Fibroblast of lung (primary cell): ENCODE data around the gene ZSCAN9. TPM values are rescaled to one million over a fixed set of nuclear protein-coding genes. Genes with fewer than 3 reads are reported as not detected.

Source experiments
- DNase-seq, 2 donors: peaks; one replicate each; pipeline versions ENCODE4 v3.0.0 to v3.0.0-alpha.2; 2010; ENCODE audit warnings: low read depth in 2 of 2
- H2AFZ ChIP-seq: 2 replicates; pipeline ENCODE4 v1.5.1; 2012; ENCODE audit warnings: low read length, control low read depth, inconsistent platforms
- H3K27ac ChIP-seq: 2 replicates; pipeline ENCODE4 v1.5.1; 2011; ENCODE audit warnings: low read length, control low read depth; ENCODE audit not compliant: insufficient read depth
- H3K27me3 ChIP-seq: 2 replicates; pipeline ENCODE4 v1.5.1; 2011; ENCODE audit warnings: mild to moderate bottlenecking, low read length; ENCODE audit not compliant: control insufficient read depth, insufficient read depth
- H3K36me3 ChIP-seq: 2 replicates; pipeline ENCODE4 v1.5.1; 2011; ENCODE audit warnings: low read length; ENCODE audit not compliant: control insufficient read depth, insufficient read depth
- H3K4me1 ChIP-seq: 2 replicates; pipeline ENCODE4 v1.5.1; 2011; ENCODE audit warnings: low read length; ENCODE audit not compliant: control insufficient read depth, insufficient read depth; ENCODE audit errors: extremely low read depth
- H3K4me2 ChIP-seq: 2 replicates; pipeline ENCODE4 v1.5.1; 2011; ENCODE audit warnings: low read length, control low read depth; ENCODE audit not compliant: insufficient read depth; ENCODE audit errors: extremely low read depth
- H3K4me3 ChIP-seq, 4 experiments: fragments of 200-600 bp in 1 of 4; sonication (generic) in 1 of 4; replicated peaks in 1 of 4; 2 replicates each; pipeline ENCODE4 v1.5.1; 2011 to 2016; ENCODE audit warnings: low read length in 4 of 4, low read depth in 3 of 4, mild to moderate bottlenecking in 3 of 4, control low read depth in 2 of 4, inconsistent platforms in 1 of 4, mixed read lengths in 1 of 4; ENCODE audit not compliant: insufficient read depth in 1 of 4; ENCODE audit errors: control extremely low read depth in 1 of 4
- H3K79me2 ChIP-seq: 2 replicates; pipeline ENCODE4 v1.5.1; 2012; ENCODE audit warnings: mild to moderate bottlenecking, low read length, inconsistent platforms; ENCODE audit not compliant: control insufficient read depth, insufficient read depth
- H3K9ac ChIP-seq: 2 replicates; pipeline ENCODE4 v1.5.1; 2011; ENCODE audit warnings: mild to moderate bottlenecking, low read length, control low read depth; ENCODE audit not compliant: insufficient read depth
- H3K9me3 ChIP-seq: 2 replicates; pipeline ENCODE4 v1.5.1; 2012; ENCODE audit warnings: low read depth, low read length; ENCODE audit not compliant: control insufficient read depth, insufficient read depth
- H4K20me1 ChIP-seq: 2 replicates; pipeline ENCODE4 v1.5.1; 2011; ENCODE audit warnings: low read length; ENCODE audit not compliant: control insufficient read depth, insufficient read depth; ENCODE audit errors: extremely low read depth
- CTCF ChIP-seq, 2 donors: IDR thresholded peaks in 1 of 2; conservative IDR thresholded peaks in 1 of 2; 1 replicate in 1 of 2; 2 replicates in 1 of 2; pipeline ENCODE4 v1.5.1; 2011 to 2012; ENCODE audit warnings: low read length in 2 of 2, control low read depth in 1 of 2, inconsistent platforms in 1 of 2, low read depth in 1 of 2, mild to moderate bottlenecking in 1 of 2
- EZH2 ChIP-seq: IDR thresholded peaks from 2 replicates; pipeline ENCODE4 v1.5.1; 2012; ENCODE audit warnings: low read length, control low read depth, mild to moderate bottlenecking; ENCODE audit errors: missing control alignments
- polyA plus RNA-seq, 2 donors: library from polyadenylated mRNA; depleted of rRNA in 1 of 2; stranded (reverse) in 1 of 2; unstranded in 1 of 2; fragments of >200 nt; gene quantifications; 2 replicates each; pipeline ENCODE4 v1.2.1, GENCODE V29; 2011 to 2012; ENCODE audit warnings: missing spikeins in 1 of 2
- total RNA-seq: library from RNA; depleted of rRNA; stranded (reverse); fragments of >200 nt; gene quantifications from 2 replicates; pipeline ENCODE4 v1.2.1, GENCODE V29; 2014

The ZSCAN9 gene
- total and polyA plus RNA-seq, 2 donors (not counting 1 experiment from before 2014, with no cell fraction given) = 11.3 to 11.6 TPM

GRCh38 chr6:28258877-28259777 is 34.1 kb downstream of the ZSCAN9 start, which contains the start of gene NKAPL:
Gene NKAPL (plus strand): TSS chr6:28259297. CDS start chr6:28259372, 75 bp downstream.
- Histone ChIP-seq H3K27me3 (no peaks in the 10 kb centered on the region), H3K9me3 (no peaks in the 10 kb centered on the region), H3K4me2 (peak within 1 kb of the TSS; percentile 71), H3K27ac (no peak within 1 kb of the TSS), H3K9ac (no peak within 1 kb of the TSS), H3K4me1 (no peaks in the 10 kb centered on the region), H3K79me2 (no peaks in the 10 kb centered on the region), H3K4me3 (peak within 1 kb of the TSS; percentile 8 to 57 (median 33)), H2AFZ (peak within 1 kb of the TSS; percentile 94), H3K36me3 (no peaks in the 10 kb centered on the region), H4K20me1 (no peaks in the 10 kb centered on the region)
- peak; percentile 67 to 83 for DNase-seq
- TF ChIP-seq EZH2 (peak; percentile 28), CTCF (conservative IDR thresholded peaks at IDR 0.05 in 1 of 2, IDR thresholded peaks at IDR 0.05 in 1 of 2; ENCODE audit: low read depth in 1 of 2, low read length in 2 of 2) (no peak)

GRCh38 chr6:28263922-28264321 is 38.8 kb downstream of the ZSCAN9 start:
- H3K27ac ChIP-seq = no peak overlapping the region
- DNase-seq = peak in 1 of 2 donors; percentile 60
- no peak overlapping the region for H3K9ac ChIP-seq
- no peak overlapping the region for H3K4me2 ChIP-seq
- H4K20me1 ChIP-seq = no peaks in the 10 kb centered on the region
- no peaks in the 10 kb centered on the region for H3K27me3 ChIP-seq
- peaks cover 13% of the 10 kb centered on the region for H3K79me2 ChIP-seq
- H3K36me3 ChIP-seq = no peaks in the 10 kb centered on the region
- no peaks in the 10 kb centered on the region for H3K9me3 ChIP-seq
- no peak for TF ChIP-seq CTCF (conservative IDR thresholded peaks at IDR 0.05 in 1 of 2, IDR thresholded peaks at IDR 0.05 in 1 of 2; ENCODE audit: low read depth in 1 of 2, low read length in 2 of 2)
- no peak for TF ChIP-seq EZH2
- H2AFZ ChIP-seq = no peak overlapping the region
- H3K4me1 ChIP-seq = no peaks in the 10 kb centered on the region
- no peak overlapping the region for H3K4me3 ChIP-seq

- no peaks in the 10 kb centered on the region for H3K27me3 ChIP-seq
- TF ChIP-seq EZH2 = no peak
- TF ChIP-seq CTCF (conservative IDR thresholded peaks at IDR 0.05 in 1 of 2, IDR thresholded peaks at IDR 0.05 in 1 of 2; ENCODE audit: low read depth in 1 of 2, low read length in 2 of 2) = no peak
- no peak overlapping the region for H2AFZ ChIP-seq
- H3K36me3 ChIP-seq = no peaks in the 10 kb centered on the region
- H3K27ac ChIP-seq = no peak overlapping the region
- no peak overlapping the region for H3K4me3 ChIP-seq
- no peaks in the 10 kb centered on the region for H4K20me1 ChIP-seq
- H3K9ac ChIP-seq = no peak overlapping the region
- DNase-seq = no peak
- no peaks in the 10 kb centered on the region for H3K9me3 ChIP-seq
- peaks cover 13% of the 10 kb centered on the region for H3K79me2 ChIP-seq
- H3K4me2 ChIP-seq = no peak overlapping the region
- H3K4me1 ChIP-seq = no peaks in the 10 kb centered on the region
Observed at GRCh38 chr6:28264834-28265401, 39.8 kb downstream of the ZSCAN9 start.
